GM23338 (cell line): ENCODE results near the gene TUBG2. TPM values are rescaled to one million over a fixed set of nuclear protein-coding genes. Genes with fewer than 3 reads are reported as not detected.

Experiments
- ATAC-seq: fragments of 200-7000 bp; cut with Tn5 transposase; 3 replicates; pipeline ENCODE4 v1.9.1; 2020
- DNase-seq: peaks from one replicate; pipeline ENCODE4 v3.0.0-alpha.2; 2015; ENCODE audit warnings: low spot score
- H2AFZ ChIP-seq: fragments of 200-600 bp; sonication (generic); 2 replicates; pipeline ENCODE4 v1.8.0; 2016; ENCODE audit warnings: antibody characterized with exemption, mild to moderate bottlenecking, moderate library complexity
- H3F3A ChIP-seq: fragments of 200-600 bp; sonication (generic); replicated peaks from 2 replicates; pipeline ENCODE4 v1.8.0; 2017; ENCODE audit warnings: antibody characterized with exemption, mixed run types, low read depth
- H3K27ac ChIP-seq: fragments of 200-600 bp; sonication (generic); 2 replicates; pipeline ENCODE4 v1.6.1; 2016; ENCODE audit warnings: low read depth
- H3K27me3 ChIP-seq: fragments of 200-600 bp; sonication (generic); 2 replicates; pipeline ENCODE4 v1.8.0; 2016; ENCODE audit warnings: mild to moderate bottlenecking, mixed run types, moderate library complexity; ENCODE audit not compliant: insufficient read depth
- H3K36me3 ChIP-seq: fragments of 200-600 bp; sonication (generic); 2 replicates; pipeline ENCODE4 v1.8.0; 2016; ENCODE audit warnings: mild to moderate bottlenecking; ENCODE audit not compliant: insufficient read depth
- H3K4me1 ChIP-seq: fragments of 200-600 bp; sonication (generic); 2 replicates; pipeline ENCODE4 v1.8.0; 2016; ENCODE audit warnings: mild to moderate bottlenecking, moderate library complexity; ENCODE audit not compliant: insufficient read depth
- H3K4me2 ChIP-seq: fragments of 200-600 bp; sonication (generic); 2 replicates; pipeline ENCODE4 v1.7.1; 2017; ENCODE audit warnings: mixed run types
- H3K4me3 ChIP-seq: fragments of 200-600 bp; sonication (generic); 2 replicates; pipeline ENCODE4 v1.6.1; 2016; ENCODE audit warnings: mixed run types
- H3K79me2 ChIP-seq: fragments of 200-600 bp; sonication (generic); replicated peaks from 2 replicates; pipeline ENCODE4 v1.8.0; 2017; ENCODE audit warnings: mild to moderate bottlenecking; ENCODE audit not compliant: insufficient read depth
- H3K9me2 ChIP-seq: fragments of 200-600 bp; sonication (generic); 2 replicates; pipeline ENCODE4 v1.8.0; 2017; ENCODE audit not compliant: insufficient read depth
- H4K20me1 ChIP-seq: fragments of 200-600 bp; sonication (generic); replicated peaks from 2 replicates; pipeline ENCODE4 v1.8.0; 2017; ENCODE audit warnings: mild to moderate bottlenecking; ENCODE audit not compliant: insufficient read depth
- H3K27ac Mint-ChIP-seq: 2 replicates; pipeline ENCODE4 v1.8.0; 2020; ENCODE audit warnings: inconsistent platforms, mild to moderate bottlenecking, moderate library complexity, mixed read lengths
- H3K27me3 Mint-ChIP-seq: 3 replicates; pipeline ENCODE4 v1.8.0; 2022; ENCODE audit warnings: low read depth, mild to moderate bottlenecking, moderate library complexity, mixed read lengths, inconsistent platforms; ENCODE audit not compliant: insufficient read depth, poor library complexity
- H3K36me3 Mint-ChIP-seq: 3 replicates; pipeline ENCODE4 v1.8.0; 2021; ENCODE audit warnings: low read depth, mild to moderate bottlenecking, inconsistent platforms, moderate library complexity, mixed read lengths
- H3K4me1 Mint-ChIP-seq: 3 replicates; pipeline ENCODE4 v1.8.0; 2020; ENCODE audit warnings: mild to moderate bottlenecking, inconsistent platforms, mixed read lengths
- H3K4me3 Mint-ChIP-seq: 3 replicates; pipeline ENCODE4 v1.8.0; 2021; ENCODE audit warnings: moderate library complexity, mild to moderate bottlenecking, inconsistent platforms, mixed read lengths
- H3K9me3 Mint-ChIP-seq: 3 replicates; pipeline ENCODE4 v1.8.0; 2020; ENCODE audit warnings: moderate library complexity, mild to moderate bottlenecking, inconsistent platforms, mixed read lengths
- CREB1 ChIP-seq: fragments of 250-450 bp; sonication (Bioruptor Pico); IDR thresholded peaks from 2 replicates; pipeline ENCODE4 v1.5.0; 2020; ENCODE audit warnings: low read depth, mild to moderate bottlenecking, moderate library complexity
- EZH2 ChIP-seq: fragments of 200-600 bp; sonication (generic); IDR thresholded peaks from one replicate; pipeline ENCODE4 v1.8.0; 2017; ENCODE audit warnings: antibody characterized with exemption, mild to moderate bottlenecking, low read depth; ENCODE audit not compliant: unreplicated experiment
- EZH2phosphoT487 ChIP-seq: fragments of 200-600 bp; sonication (generic); IDR thresholded peaks from one replicate; pipeline ENCODE4 v1.8.1; 2018; ENCODE audit warnings: antibody characterized with exemption; ENCODE audit not compliant: unreplicated experiment
- JUNB ChIP-seq: IDR thresholded peaks from one replicate; pipeline ENCODE4 v1.6.1; 2016; ENCODE audit warnings: antibody characterized with exemption; ENCODE audit not compliant: unreplicated experiment
- NANOG ChIP-seq: IDR thresholded peaks from 2 replicates; pipeline ENCODE4 v1.6.1; 2016; ENCODE audit warnings: antibody characterized with exemption, borderline replicate concordance
- POLR2AphosphoS5 ChIP-seq: IDR thresholded peaks from 2 replicates; pipeline ENCODE4 v1.6.1; 2016; ENCODE audit warnings: antibody characterized with exemption, low read depth
- ZNF114 ChIP-seq: fragments of 250-450 bp; sonication (Bioruptor Pico); IDR thresholded peaks from 2 replicates; pipeline ENCODE4 v1.5.0; 2020; ENCODE audit warnings: mild to moderate bottlenecking, moderate library complexity
- ZNF331 ChIP-seq: fragments of 250-450 bp; sonication (Bioruptor Pico); IDR thresholded peaks from 2 replicates; pipeline ENCODE4 v1.5.0; 2020; ENCODE audit warnings: low read depth, mild to moderate bottlenecking, moderate library complexity
- polyA plus RNA-seq: library from polyadenylated mRNA; unstranded; fragments of >200 nt; fragmentation: Nextera tagmentation; extraction: Ambion mirVana; gene quantifications from 2 replicates; pipeline ENCODE4 v1.2.1, GENCODE V29; 2016
- total RNA-seq: library from RNA; depleted of rRNA; stranded (reverse); fragments of >200 nt; shearing (Covaris generic); gene quantifications from 2 replicates; pipeline ENCODE4 v1.2.3, GENCODE V29; 2014
- TF ChIP-seq, protein P1 (sequence below): IDR thresholded peaks from one replicate; pipeline ENCODE4 v1.6.1; 2018; ENCODE audit warnings: antibody characterized with exemption; ENCODE audit not compliant: unreplicated experiment
- TF ChIP-seq, protein P2 (sequence below): IDR thresholded peaks from 2 replicates; pipeline ENCODE4 v1.6.1; 2016; ENCODE audit warnings: antibody characterized with exemption
- TF ChIP-seq, protein P3 (sequence below): fragments of 250-450 bp; sonication (Bioruptor Pico); IDR thresholded peaks from 2 replicates; pipeline ENCODE4 v1.5.0; 2020; ENCODE audit warnings: mild to moderate bottlenecking, moderate library complexity

Gene TUBG2
- total and polyA plus RNA-seq, 2 experiments from 2014 or later = 18.2 to 19.0 TPM

DNA sequence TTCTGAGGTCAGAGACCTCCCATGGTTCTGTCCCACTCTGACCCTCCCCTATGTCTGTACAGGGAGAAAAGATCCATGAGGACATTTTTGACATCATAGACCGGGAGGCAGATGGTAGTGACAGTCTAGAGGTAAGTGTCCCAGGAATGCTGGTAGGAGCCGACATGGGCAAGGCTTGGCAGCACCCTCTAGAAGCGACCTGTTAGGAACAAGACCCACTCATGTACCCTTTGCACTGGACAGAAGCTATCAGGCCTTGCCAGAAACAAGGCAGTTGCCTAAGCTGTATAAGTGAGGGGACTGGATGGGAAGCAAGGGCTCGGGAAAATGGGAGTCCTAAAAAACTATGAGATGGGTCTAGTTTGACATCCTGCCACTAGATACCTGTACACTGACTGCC lies 47.1 kb upstream of the TUBG2 start:
- TF ChIP-seq NANOG = no peak
- no peak for TF ChIP-seq JUNB
- TF ChIP-seq EZH2 = no peak
- no peak for TF ChIP-seq POLR2AphosphoS5
- TF ChIP-seq ZNF331 (CRISPR knock-in tag) = no peak
- TF ChIP-seq, protein P1, sequence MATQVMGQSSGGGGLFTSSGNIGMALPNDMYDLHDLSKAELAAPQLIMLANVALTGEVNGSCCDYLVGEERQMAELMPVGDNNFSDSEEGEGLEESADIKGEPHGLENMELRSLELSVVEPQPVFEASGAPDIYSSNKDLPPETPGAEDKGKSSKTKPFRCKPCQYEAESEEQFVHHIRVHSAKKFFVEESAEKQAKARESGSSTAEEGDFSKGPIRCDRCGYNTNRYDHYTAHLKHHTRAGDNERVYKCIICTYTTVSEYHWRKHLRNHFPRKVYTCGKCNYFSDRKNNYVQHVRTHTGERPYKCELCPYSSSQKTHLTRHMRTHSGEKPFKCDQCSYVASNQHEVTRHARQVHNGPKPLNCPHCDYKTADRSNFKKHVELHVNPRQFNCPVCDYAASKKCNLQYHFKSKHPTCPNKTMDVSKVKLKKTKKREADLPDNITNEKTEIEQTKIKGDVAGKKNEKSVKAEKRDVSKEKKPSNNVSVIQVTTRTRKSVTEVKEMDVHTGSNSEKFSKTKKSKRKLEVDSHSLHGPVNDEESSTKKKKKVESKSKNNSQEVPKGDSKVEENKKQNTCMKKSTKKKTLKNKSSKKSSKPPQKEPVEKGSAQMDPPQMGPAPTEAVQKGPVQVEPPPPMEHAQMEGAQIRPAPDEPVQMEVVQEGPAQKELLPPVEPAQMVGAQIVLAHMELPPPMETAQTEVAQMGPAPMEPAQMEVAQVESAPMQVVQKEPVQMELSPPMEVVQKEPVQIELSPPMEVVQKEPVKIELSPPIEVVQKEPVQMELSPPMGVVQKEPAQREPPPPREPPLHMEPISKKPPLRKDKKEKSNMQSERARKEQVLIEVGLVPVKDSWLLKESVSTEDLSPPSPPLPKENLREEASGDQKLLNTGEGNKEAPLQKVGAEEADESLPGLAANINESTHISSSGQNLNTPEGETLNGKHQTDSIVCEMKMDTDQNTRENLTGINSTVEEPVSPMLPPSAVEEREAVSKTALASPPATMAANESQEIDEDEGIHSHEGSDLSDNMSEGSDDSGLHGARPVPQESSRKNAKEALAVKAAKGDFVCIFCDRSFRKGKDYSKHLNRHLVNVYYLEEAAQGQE = no peak
- TF ChIP-seq CREB1 = no peak
- TF ChIP-seq EZH2phosphoT487 = no peak
- TF ChIP-seq ZNF114 (CRISPR knock-in tag) = no peak
- TF ChIP-seq, protein P2, sequence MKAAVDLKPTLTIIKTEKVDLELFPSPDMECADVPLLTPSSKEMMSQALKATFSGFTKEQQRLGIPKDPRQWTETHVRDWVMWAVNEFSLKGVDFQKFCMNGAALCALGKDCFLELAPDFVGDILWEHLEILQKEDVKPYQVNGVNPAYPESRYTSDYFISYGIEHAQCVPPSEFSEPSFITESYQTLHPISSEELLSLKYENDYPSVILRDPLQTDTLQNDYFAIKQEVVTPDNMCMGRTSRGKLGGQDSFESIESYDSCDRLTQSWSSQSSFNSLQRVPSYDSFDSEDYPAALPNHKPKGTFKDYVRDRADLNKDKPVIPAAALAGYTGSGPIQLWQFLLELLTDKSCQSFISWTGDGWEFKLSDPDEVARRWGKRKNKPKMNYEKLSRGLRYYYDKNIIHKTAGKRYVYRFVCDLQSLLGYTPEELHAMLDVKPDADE = no peak
- TF ChIP-seq, protein P3, sequence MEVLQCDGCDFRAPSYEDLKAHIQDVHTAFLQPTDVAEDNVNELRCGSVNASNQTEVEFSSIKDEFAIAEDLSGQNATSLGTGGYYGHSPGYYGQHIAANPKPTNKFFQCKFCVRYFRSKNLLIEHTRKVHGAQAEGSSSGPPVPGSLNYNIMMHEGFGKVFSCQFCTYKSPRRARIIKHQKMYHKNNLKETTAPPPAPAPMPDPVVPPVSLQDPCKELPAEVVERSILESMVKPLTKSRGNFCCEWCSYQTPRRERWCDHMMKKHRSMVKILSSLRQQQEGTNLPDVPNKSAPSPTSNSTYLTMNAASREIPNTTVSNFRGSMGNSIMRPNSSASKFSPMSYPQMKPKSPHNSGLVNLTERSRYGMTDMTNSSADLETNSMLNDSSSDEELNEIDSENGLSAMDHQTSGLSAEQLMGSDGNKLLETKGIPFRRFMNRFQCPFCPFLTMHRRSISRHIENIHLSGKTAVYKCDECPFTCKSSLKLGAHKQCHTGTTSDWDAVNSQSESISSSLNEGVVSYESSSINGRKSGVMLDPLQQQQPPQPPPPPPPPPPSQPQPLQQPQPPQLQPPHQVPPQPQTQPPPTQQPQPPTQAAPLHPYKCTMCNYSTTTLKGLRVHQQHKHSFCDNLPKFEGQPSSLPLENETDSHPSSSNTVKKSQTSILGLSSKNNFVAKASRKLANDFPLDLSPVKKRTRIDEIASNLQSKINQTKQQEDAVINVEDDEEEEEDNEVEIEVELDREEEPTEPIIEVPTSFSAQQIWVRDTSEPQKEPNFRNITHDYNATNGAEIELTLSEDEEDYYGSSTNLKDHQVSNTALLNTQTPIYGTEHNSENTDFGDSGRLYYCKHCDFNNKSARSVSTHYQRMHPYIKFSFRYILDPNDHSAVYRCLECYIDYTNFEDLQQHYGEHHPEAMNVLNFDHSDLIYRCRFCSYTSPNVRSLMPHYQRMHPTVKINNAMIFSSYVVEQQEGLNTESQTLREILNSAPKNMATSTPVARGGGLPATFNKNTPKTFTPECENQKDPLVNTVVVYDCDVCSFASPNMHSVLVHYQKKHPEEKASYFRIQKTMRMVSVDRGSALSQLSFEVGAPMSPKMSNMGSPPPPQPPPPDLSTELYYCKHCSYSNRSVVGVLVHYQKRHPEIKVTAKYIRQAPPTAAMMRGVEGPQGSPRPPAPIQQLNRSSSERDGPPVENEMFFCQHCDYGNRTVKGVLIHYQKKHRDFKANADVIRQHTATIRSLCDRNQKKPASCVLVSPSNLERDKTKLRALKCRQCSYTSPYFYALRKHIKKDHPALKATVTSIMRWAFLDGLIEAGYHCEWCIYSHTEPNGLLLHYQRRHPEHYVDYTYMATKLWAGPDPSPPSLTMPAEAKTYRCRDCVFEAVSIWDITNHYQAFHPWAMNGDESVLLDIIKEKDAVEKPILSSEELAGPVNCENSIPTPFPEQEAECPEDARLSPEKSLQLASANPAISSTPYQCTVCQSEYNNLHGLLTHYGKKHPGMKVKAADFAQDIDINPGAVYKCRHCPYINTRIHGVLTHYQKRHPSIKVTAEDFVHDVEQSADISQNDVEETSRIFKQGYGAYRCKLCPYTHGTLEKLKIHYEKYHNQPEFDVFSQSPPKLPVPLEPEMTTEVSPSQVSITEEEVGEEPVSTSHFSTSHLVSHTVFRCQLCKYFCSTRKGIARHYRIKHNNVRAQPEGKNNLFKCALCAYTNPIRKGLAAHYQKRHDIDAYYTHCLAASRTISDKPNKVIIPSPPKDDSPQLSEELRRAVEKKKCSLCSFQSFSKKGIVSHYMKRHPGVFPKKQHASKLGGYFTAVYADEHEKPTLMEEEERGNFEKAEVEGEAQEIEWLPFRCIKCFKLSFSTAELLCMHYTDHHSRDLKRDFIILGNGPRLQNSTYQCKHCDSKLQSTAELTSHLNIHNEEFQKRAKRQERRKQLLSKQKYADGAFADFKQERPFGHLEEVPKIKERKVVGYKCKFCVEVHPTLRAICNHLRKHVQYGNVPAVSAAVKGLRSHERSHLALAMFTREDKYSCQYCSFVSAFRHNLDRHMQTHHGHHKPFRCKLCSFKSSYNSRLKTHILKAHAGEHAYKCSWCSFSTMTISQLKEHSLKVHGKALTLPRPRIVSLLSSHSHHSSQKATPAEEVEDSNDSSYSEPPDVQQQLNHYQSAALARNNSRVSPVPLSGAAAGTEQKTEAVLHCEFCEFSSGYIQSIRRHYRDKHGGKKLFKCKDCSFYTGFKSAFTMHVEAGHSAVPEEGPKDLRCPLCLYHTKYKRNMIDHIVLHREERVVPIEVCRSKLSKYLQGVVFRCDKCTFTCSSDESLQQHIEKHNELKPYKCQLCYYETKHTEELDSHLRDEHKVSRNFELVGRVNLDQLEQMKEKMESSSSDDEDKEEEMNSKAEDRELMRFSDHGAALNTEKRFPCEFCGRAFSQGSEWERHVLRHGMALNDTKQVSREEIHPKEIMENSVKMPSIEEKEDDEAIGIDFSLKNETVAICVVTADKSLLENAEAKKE = no peak
- no peak overlapping the region for H3K27ac Mint-ChIP-seq
- H3K27me3 ChIP-seq = no peaks in the 10 kb centered on the region

More for the DNA sequence above, 47.1 kb upstream of the TUBG2 start:
- H3K36me3 Mint-ChIP-seq = peaks cover 50% of the 10 kb centered on the region
- no peak for DNase-seq
- Histone ChIP-seq H4K20me1 (peaks cover 30% of the 10 kb centered on the region), H3K36me3 (peaks cover 17% of the 10 kb centered on the region), H3K4me2 (no peak overlapping the region), H2AFZ (no peak overlapping the region), H3K4me3 (no peak overlapping the region), H3K79me2 (peaks cover 31% of the 10 kb centered on the region), H3K27ac (no peak overlapping the region), H3K9me2 (no peaks in the 10 kb centered on the region), H3K4me1 (peaks cover 18% of the 10 kb centered on the region), H3F3A (peaks cover 11% of the 10 kb centered on the region; the same call in 1 of the 2 replicates)
- H3K4me3 Mint-ChIP-seq = no peak overlapping the region
- H3K27me3 Mint-ChIP-seq = peaks cover 5% of the 10 kb centered on the region
- no peaks in the 10 kb centered on the region; the same call in 2 of the 3 replicates for H3K9me3 Mint-ChIP-seq
- no peak for ATAC-seq
- peaks cover 6% of the 10 kb centered on the region; the same call in 2 of the 3 replicates for H3K4me1 Mint-ChIP-seq
